GM23248 (cell line): ENCODE data around the gene CFAP58. TPM values are rescaled to one million over a fixed set of nuclear protein-coding genes. Genes with fewer than 3 reads are reported as not detected.
A peak's percentile ranks its signal among the peaks of the same experiment; 100 is the strongest.

Experiments used
- DNase-seq: peaks from one replicate; pipeline ENCODE4 v3.0.0-alpha.2; 2015
- H2AFZ ChIP-seq: fragments of 200-600 bp; sonication (generic); 2 replicates; pipeline ENCODE4 v1.6.1; 2016; ENCODE audit warnings: antibody characterized with exemption
- H3F3A ChIP-seq: fragments of 200-600 bp; sonication (generic); 2 replicates; pipeline ENCODE4 v1.6.1; 2016; ENCODE audit warnings: mild to moderate bottlenecking, antibody characterized with exemption, mixed run types; ENCODE audit not compliant: insufficient read depth
- H3K27ac ChIP-seq: fragments of 200-600 bp; sonication (generic); 2 replicates; pipeline ENCODE4 v1.5.1; 2016; ENCODE audit warnings: mild to moderate bottlenecking
- H3K27me3 ChIP-seq: fragments of 200-600 bp; sonication (generic); replicated peaks from 2 replicates; pipeline ENCODE4 v1.6.1; 2016; ENCODE audit warnings: mild to moderate bottlenecking; ENCODE audit not compliant: insufficient read depth
- H3K36me3 ChIP-seq: fragments of 200-600 bp; sonication (generic); 2 replicates; pipeline ENCODE4 v1.6.1; 2016; ENCODE audit warnings: low read depth, mild to moderate bottlenecking
- H3K4me1 ChIP-seq: fragments of 200-600 bp; sonication (generic); 2 replicates; pipeline ENCODE4 v1.6.1; 2016; ENCODE audit warnings: mild to moderate bottlenecking; ENCODE audit not compliant: insufficient read depth
- H3K4me2 ChIP-seq: fragments of 200-600 bp; sonication (generic); one replicate; pipeline ENCODE4 v1.6.1; 2016; ENCODE audit warnings: mild to moderate bottlenecking; ENCODE audit not compliant: unreplicated experiment
- H3K4me3 ChIP-seq: fragments of 200-600 bp; sonication (generic); 2 replicates; pipeline ENCODE4 v1.5.1; 2016; ENCODE audit warnings: mild to moderate bottlenecking
- H3K79me2 ChIP-seq: fragments of 200-600 bp; sonication (generic); 2 replicates; pipeline ENCODE4 v1.6.1; 2016; ENCODE audit warnings: mild to moderate bottlenecking; ENCODE audit not compliant: insufficient read depth
- H3K9ac ChIP-seq: fragments of 200-600 bp; sonication (generic); 2 replicates; pipeline ENCODE4 v1.6.1; 2016; ENCODE audit warnings: mild to moderate bottlenecking
- H3K9me2 ChIP-seq: fragments of 200-600 bp; sonication (generic); 2 replicates; pipeline ENCODE4 v1.6.1; 2016; ENCODE audit warnings: mixed run types, mild to moderate bottlenecking, moderate library complexity; ENCODE audit not compliant: insufficient read depth
- H3K9me3 ChIP-seq: fragments of 200-600 bp; sonication (generic); one replicate; pipeline ENCODE4 v1.6.1; 2017; ENCODE audit warnings: low read depth
- H4K20me1 ChIP-seq: fragments of 200-600 bp; sonication (generic); 2 replicates; pipeline ENCODE4 v1.6.0; 2016; ENCODE audit not compliant: insufficient read depth
- EZH2 ChIP-seq: fragments of 200-600 bp; sonication (generic); IDR thresholded peaks from 2 replicates; pipeline ENCODE4 v1.6.1; 2018; ENCODE audit warnings: antibody characterized with exemption, mild to moderate bottlenecking; ENCODE audit not compliant: insufficient read depth, poor library complexity, severe bottlenecking
- EZH2phosphoT487 ChIP-seq: fragments of 200-600 bp; sonication (generic); IDR thresholded peaks from 2 replicates; pipeline ENCODE4 v1.6.1; 2018; ENCODE audit warnings: antibody characterized with exemption, moderate library complexity, mild to moderate bottlenecking, low read depth; ENCODE audit not compliant: insufficient read depth
- WGBS, 2 experiments: methylation state at CpG; one replicate each; pipeline ENCODE4 v1.1.6; 2015 to 2017; ENCODE audit warnings: low lambda C conversion rate in 2 of 2, low coverage in 1 of 2; ENCODE audit errors: missing lambda C conversion rate in 2 of 2; 5-methylcytosine and 5-hydroxymethylcytosine counted together
- in situ Hi-C: fragments of 300-500 bp; cut with MboI; formaldehyde crosslinking; loops from 2 replicates; pipeline ENCODE4 v1.15.0; 2020
- polyA plus RNA-seq: library from polyadenylated mRNA; unstranded; fragments of >200 nt; fragmentation: Nextera tagmentation; extraction: Ambion mirVana; gene quantifications from 2 replicates; pipeline ENCODE4 v1.2.1, GENCODE V29; 2016
- total RNA-seq: library from RNA; depleted of rRNA; stranded (reverse); fragments of >200 nt; shearing (Covaris generic); gene quantifications from 2 replicates; pipeline ENCODE4 v1.2.3, GENCODE V29; 2014

CFAP58 gene
- total and polyA plus RNA-seq, 2 experiments from 2014 or later, result 0.22 to 0.30 TPM

DNA sequence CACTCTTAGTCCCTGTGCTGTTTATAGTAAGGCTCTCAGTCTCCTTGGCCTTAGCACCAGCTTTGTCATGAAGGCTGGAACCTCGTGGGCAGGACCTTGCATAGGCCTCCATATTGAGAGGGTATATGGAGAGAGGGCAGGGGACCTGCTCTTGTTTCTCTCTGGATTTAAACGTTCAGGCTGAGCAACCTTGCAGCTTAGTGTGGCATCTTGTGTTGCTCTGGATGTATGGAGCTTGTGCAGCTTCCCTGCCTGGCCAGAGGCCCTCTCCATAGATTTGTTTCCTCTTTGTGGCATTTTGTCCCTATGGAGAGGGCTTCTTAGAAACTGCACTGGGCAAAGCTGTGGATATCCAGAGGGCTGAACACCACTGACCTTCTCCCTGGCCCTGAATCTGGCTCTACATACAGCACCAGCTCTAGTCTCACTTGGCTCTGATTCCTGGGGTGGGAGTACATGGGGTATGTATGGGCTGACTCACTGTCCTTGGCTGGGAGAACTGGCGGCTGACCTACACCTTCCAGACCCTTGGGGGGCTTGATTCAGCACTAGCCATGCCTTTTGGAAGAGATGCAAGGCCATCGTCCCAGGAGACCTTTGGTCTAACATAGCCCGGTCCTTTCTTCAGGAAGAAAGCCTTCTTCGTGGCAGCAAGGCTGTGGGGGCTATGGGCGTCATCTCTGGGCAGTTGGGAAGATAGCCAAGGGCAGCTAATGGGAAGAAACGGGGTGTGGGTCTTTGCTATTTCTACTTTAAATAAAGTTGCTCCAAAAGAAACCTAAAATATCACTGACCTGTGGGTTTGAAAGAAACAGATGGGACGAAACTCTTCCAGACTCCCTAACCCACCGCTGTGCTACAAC, 45.8 kb upstream of the CFAP58 start:
- H4K20me1 ChIP-seq, result no peaks in the 10 kb centered on the region
- H3K9me2 ChIP-seq, result no peaks in the 10 kb centered on the region
- H3K27me3 ChIP-seq, result no peaks in the 10 kb centered on the region
- no peaks in the 10 kb centered on the region for H3K9me3 ChIP-seq
- TF ChIP-seq EZH2 (no peak), EZH2phosphoT487 (no peak)
- H2AFZ ChIP-seq, result no peak overlapping the region
- H3F3A ChIP-seq, result peaks cover 55% of the 10 kb centered on the region
- no peak overlapping the region for H3K4me3 ChIP-seq
- H3K9ac ChIP-seq, result no peak overlapping the region
- H3K36me3 ChIP-seq, result peaks cover 19% of the 10 kb centered on the region; the same call in 1 of the 2 replicates
- peaks cover 40% of the 10 kb centered on the region for H3K79me2 ChIP-seq
- DNase-seq, result no peak
- H3K4me1 ChIP-seq, result peaks cover 20% of the 10 kb centered on the region
- in situ Hi-C loops, result no loop called here
- H3K4me2 ChIP-seq, result no peak overlapping the region
- 89 to 92% methylated on average over 10 of the region's 10 CpGs for WGBS, 2 experiments
- H3K27ac ChIP-seq, result no peak overlapping the region

DNA sequence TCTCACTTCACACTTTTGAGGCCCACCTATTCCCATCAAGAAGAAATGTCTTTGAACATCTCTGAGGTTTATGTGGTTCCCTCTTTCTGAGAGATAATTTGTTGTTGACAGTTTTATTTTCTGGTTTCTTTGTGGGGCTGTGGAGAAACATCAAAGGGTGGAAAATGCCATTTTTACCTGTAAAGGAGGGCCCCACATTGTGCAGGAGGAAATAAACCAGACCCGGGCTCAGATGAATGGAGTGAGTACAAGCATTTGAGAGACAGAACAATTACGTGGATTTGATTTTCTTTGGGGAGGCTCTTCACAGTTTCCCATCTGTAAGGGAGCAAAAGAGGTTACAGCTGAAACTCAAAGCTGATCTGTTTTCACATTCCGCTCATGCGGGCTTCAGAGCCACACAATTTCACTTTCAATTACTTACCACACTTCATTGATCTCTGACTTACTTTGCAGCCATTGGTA, 45.2 kb upstream of the CFAP58 start:
- TF ChIP-seq EZH2, result no peak
- TF ChIP-seq EZH2phosphoT487, result no peak
- DNase-seq, result no peak
- no peak overlapping the region for H3K4me2 ChIP-seq
- H4K20me1 ChIP-seq, result no peaks in the 10 kb centered on the region
- no peak overlapping the region for H2AFZ ChIP-seq
- no peaks in the 10 kb centered on the region for H3K9me3 ChIP-seq
- H3K79me2 ChIP-seq, result peaks cover 47% of the 10 kb centered on the region
- no peak overlapping the region for H3K27ac ChIP-seq
- in situ Hi-C loops, result no loop called here
- H3K9ac ChIP-seq, result no peak overlapping the region
- peaks cover 19% of the 10 kb centered on the region; the same call in 1 of the 2 replicates for H3K36me3 ChIP-seq
- H3K9me2 ChIP-seq, result no peaks in the 10 kb centered on the region
- 88 to 91% methylated on average over 4 of the region's 4 CpGs for whole genome bisulfite sequencing, 2 experiments
- H3K27me3 ChIP-seq, result no peaks in the 10 kb centered on the region
- H3K4me1 ChIP-seq, result peaks cover 20% of the 10 kb centered on the region
- H3K4me3 ChIP-seq, result no peak overlapping the region
- H3F3A ChIP-seq, result peaks cover 52% of the 10 kb centered on the region

DNA sequence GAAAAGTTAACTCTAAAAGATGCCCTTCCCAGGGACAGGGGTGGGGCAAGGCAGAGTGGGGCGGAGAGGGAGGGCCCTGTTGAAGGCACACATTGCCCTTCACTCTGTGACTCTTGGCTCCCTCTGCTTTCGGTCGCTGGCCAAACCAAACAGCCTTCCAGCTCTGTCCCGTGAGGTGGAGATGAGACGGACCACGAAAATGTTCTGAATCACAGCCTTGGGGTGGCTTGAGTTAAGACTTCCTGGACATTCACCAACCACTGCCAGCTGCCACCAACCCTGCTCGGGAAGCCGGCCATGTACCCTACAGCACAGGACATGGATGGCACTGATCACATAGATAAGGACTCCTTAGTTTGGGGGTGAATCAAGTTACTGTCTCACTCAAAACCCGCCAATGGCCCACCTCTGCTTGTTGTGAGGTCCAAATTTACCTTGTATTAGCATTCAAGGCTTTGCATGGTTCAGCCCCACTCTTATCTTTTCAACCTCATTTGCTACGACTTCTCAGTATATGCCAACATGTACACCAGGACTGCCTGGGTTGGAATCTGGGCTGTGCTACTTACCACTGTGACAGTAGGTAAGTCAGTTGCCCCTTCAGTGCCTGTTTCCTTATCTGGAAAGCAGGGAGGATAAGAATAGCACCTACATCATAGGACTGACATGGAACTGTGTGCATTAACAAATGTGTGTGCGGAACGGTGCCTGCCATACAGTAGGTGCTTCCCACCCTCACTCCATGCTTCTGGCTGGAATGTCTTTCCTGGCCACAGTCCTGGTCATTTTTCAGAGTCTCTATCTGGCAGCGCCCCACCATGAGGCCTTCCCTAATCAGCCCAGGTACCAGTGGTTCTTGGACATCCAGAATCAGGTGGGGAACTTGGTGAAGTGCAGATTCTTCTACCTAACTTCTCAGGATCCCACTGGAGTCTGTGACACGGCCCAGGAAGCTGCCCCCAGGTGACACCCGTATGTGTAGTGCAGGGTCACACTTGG, 43.4 kb upstream of the CFAP58 start:
- H3K9me2 ChIP-seq, result no peaks in the 10 kb centered on the region
- peaks cover 20% of the 10 kb centered on the region for H3K4me1 ChIP-seq
- H3K27me3 ChIP-seq, result no peaks in the 10 kb centered on the region
- H2AFZ ChIP-seq, result no peak overlapping the region
- in situ Hi-C loops, result no loop called here
- 44 to 52% methylated on average over 13 to 15 of the region's 15 CpGs for WGBS, 2 experiments
- no peaks in the 10 kb centered on the region for H4K20me1 ChIP-seq
- H3K27ac ChIP-seq, result peak overlapping the region; percentile 72
- DNase-seq, result peak; percentile 97
- peak overlapping the region; percentile 47 for H3K9ac ChIP-seq
- no peaks in the 10 kb centered on the region for H3K9me3 ChIP-seq
- peak overlapping the region; percentile 50 for H3K4me2 ChIP-seq
- no peak for TF ChIP-seq EZH2
- no peak for TF ChIP-seq EZH2phosphoT487
- no peak overlapping the region for H3K4me3 ChIP-seq
- peaks cover 43% of the 10 kb centered on the region for H3F3A ChIP-seq
- peaks cover 19% of the 10 kb centered on the region; the same call in 1 of the 2 replicates for H3K36me3 ChIP-seq
- H3K79me2 ChIP-seq, result peaks cover 65% of the 10 kb centered on the region

DNA sequence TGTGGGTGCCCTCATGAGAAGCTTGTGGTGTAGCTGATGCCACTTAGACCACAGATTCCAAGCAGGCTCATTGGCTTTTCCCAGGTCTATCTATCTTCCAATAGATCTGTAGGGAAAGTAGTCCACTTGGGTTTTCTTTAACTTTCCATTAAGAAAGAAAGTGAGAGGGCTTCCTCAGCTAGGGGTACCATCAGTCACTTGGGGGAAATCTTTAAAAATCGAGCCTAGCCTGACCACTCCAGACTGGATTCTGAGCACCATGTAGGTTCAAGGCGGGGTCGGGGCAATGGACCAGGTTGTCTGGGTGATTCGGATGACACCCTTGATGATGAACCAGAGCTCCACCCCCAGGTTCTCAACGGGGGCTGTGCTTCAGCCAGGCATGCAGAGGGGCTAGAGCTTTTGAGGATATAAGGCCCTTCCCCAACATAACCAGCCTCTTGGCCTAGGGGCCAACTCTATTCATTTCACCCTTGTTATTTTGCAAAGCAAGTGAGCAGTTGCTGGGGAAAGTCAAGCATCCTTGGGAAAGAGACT, 42.4 kb upstream of the CFAP58 start:
- H3K4me1 ChIP-seq, result peaks cover 21% of the 10 kb centered on the region

More for the DNA sequence above, 42.4 kb upstream of the CFAP58 start:
- Histone ChIP-seq H3K4me3 (no peak overlapping the region), H2AFZ (no peak overlapping the region), H3K9me2 (no peaks in the 10 kb centered on the region), H3K4me2 (no peak overlapping the region), H3K27me3 (no peaks in the 10 kb centered on the region), H3K9ac (no peak overlapping the region), H4K20me1 (no peaks in the 10 kb centered on the region), H3K79me2 (peaks cover 75% of the 10 kb centered on the region), H3F3A (peaks cover 37% of the 10 kb centered on the region), H3K9me3 (no peaks in the 10 kb centered on the region), H3K27ac (peak overlapping the region; percentile 14), H3K36me3 (peaks cover 19% of the 10 kb centered on the region; the same call in 1 of the 2 replicates)
- 87 to 90% methylated on average over 4 to 5 of the region's 5 CpGs for WGBS, 2 experiments
- DNase-seq, result no peak
- in situ Hi-C loops, result no loop called here
- TF ChIP-seq EZH2 (no peak), EZH2phosphoT487 (no peak)
